A673 (cell line): ENCODE measurements around the gene TM7SF3. TPM values are rescaled to one million over a fixed set of nuclear protein-coding genes. Genes with fewer than 3 reads are reported as not detected.

Experiments
- BruUV-seq: library from RNA; stranded (reverse); fragments of 400-500 nt; replicated peaks from 2 replicates; lab custom pipeline; 2021; lab: Mats Ljungman, UMichigan
- CTCF ChIA-PET: fragments of 300-600 bp; sonication (Branson Sonifier 250); formaldehyde crosslinking; loops from one replicate; lab custom pipeline; 2022; ENCODE audit warnings: antibody characterized with exemption; lab: Charles Lee
- POLR2A ChIA-PET: fragments of 300-600 bp; sonication (Branson Sonifier 250); formaldehyde crosslinking; loops from one replicate; lab custom pipeline; 2022; ENCODE audit warnings: antibody characterized with exemption; ENCODE audit not compliant: low non-redundant PET; lab: Charles Lee
- DNase-seq: peaks from one replicate; pipeline ENCODE4 v3.0.0-alpha.2; 2015; ENCODE audit warnings: low spot score
- H3K27ac ChIP-seq: fragments of 200-600 bp; sonication (generic); 2 replicates; pipeline ENCODE4 v1.5.1; 2016; ENCODE audit warnings: mixed run types, low read depth, mild to moderate bottlenecking, mixed read lengths, antibody characterized with exemption, low read length; ENCODE audit not compliant: poor library complexity, severe bottlenecking
- H3K27me3 ChIP-seq: fragments of 200-600 bp; sonication (generic); replicated peaks from 2 replicates; pipeline ENCODE4 v1.6.1; 2017; ENCODE audit warnings: mixed run types, low read depth, mild to moderate bottlenecking, mixed read lengths, antibody characterized with exemption, low read length; ENCODE audit not compliant: insufficient read depth, poor library complexity
- H3K36me3 ChIP-seq: fragments of 200-600 bp; sonication (generic); 2 replicates; pipeline ENCODE4 v1.6.1; 2016; ENCODE audit warnings: mixed run types, mild to moderate bottlenecking, mixed read lengths, antibody characterized with exemption, low read length; ENCODE audit not compliant: insufficient read depth, poor library complexity, severe bottlenecking
- H3K4me1 ChIP-seq: fragments of 200-600 bp; sonication (generic); 2 replicates; pipeline ENCODE4 v1.6.1; 2017; ENCODE audit warnings: mixed run types, mild to moderate bottlenecking, mixed read lengths, antibody characterized with exemption, low read length; ENCODE audit not compliant: insufficient read depth, poor library complexity, severe bottlenecking
- H3K4me3 ChIP-seq: fragments of 200-600 bp; sonication (generic); 2 replicates; pipeline ENCODE4 v1.5.1; 2016; ENCODE audit warnings: low read depth, mixed run types, mild to moderate bottlenecking, mixed read lengths, low read length; ENCODE audit not compliant: poor library complexity, severe bottlenecking
- H3K9me3 ChIP-seq: fragments of 200-600 bp; sonication (generic); 2 replicates; pipeline ENCODE4 v1.6.1; 2016; ENCODE audit warnings: mixed run types, low read depth, mild to moderate bottlenecking, mixed read lengths, antibody characterized with exemption, low read length; ENCODE audit not compliant: poor library complexity, severe bottlenecking
- EZH2 ChIP-seq: fragments of 200-600 bp; sonication (generic); IDR thresholded peaks from 2 replicates; pipeline ENCODE4 v1.6.1; 2017; ENCODE audit warnings: borderline replicate concordance, low read depth, mild to moderate bottlenecking, mixed read lengths, antibody characterized with exemption, low read length; ENCODE audit not compliant: poor library complexity, severe bottlenecking
- intact Hi-C: fragments of 100-400 bp; cut with micrococcal nuclease; formaldehyde crosslinking; loops from one replicate; pipeline ENCODE4 v1.10.0; 2022; ENCODE audit not compliant: unreplicated experiment
- total RNA-seq: library from RNA; stranded (reverse); gene quantifications from 2 replicates; pipeline ENCODE4 v1.2.3, GENCODE V29; 2021
- TF ChIP-seq, protein P1 (sequence below): fragments of 300-800, 200-600 bp; sonication (generic); conservative IDR thresholded peaks from 2 replicates; pipeline ENCODE4 v1.5.1; 2017; ENCODE audit warnings: low read depth, mild to moderate bottlenecking, antibody characterized with exemption, low read length, moderate library complexity, mixed read lengths

Gene TM7SF3
- total RNA-seq, 1 experiment from 2014 or later: 53.5 TPM

DNA sequence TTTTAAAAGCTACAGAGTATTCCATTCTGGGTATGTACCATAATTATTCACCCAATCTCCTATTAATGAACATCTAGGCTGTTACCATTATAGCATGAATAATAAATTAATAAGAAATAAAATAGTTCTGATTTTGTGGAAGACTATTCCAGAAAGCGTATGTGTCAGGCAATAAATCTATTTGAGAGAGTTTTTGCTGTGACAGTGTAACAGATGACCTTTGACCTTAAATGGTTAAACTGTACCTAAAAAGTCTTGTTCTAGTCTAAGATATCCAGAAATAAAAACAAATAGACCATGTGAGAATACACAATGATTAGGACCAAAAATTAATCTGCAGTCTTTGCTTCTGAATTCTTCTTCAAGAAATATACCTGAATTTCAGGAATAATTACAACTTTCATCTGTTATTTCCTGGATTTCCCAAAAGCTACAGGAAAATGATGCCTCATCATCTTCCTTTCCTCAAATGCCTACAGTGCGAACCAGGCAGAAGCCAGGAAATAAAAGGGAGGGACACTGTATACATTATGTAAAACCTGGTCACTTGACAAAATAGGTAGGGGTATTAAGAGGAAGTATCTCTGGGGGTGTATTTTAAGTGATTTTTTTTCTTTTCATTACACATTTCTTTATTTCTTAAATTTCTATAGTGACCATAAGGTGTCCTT lies 7.3 kb downstream of the TM7SF3 start:
- no peak overlapping the region for H3K27ac ChIP-seq
- ChIA-PET POLR2A (no interaction called here), CTCF (no interaction called here)
- BruUV-seq: no TSS peak
- H3K36me3 ChIP-seq: no peaks in the 10 kb centered on the region
- no peak for TF ChIP-seq EZH2
- TF ChIP-seq, protein P1, sequence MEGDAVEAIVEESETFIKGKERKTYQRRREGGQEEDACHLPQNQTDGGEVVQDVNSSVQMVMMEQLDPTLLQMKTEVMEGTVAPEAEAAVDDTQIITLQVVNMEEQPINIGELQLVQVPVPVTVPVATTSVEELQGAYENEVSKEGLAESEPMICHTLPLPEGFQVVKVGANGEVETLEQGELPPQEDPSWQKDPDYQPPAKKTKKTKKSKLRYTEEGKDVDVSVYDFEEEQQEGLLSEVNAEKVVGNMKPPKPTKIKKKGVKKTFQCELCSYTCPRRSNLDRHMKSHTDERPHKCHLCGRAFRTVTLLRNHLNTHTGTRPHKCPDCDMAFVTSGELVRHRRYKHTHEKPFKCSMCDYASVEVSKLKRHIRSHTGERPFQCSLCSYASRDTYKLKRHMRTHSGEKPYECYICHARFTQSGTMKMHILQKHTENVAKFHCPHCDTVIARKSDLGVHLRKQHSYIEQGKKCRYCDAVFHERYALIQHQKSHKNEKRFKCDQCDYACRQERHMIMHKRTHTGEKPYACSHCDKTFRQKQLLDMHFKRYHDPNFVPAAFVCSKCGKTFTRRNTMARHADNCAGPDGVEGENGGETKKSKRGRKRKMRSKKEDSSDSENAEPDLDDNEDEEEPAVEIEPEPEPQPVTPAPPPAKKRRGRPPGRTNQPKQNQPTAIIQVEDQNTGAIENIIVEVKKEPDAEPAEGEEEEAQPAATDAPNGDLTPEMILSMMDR: no peak
- no peak overlapping the region for H3K4me3 ChIP-seq
- peaks cover 28% of the 10 kb centered on the region for H3K4me1 ChIP-seq
- DNase-seq: no peak
- intact Hi-C loops: no loop called here
- no peaks in the 10 kb centered on the region for H3K9me3 ChIP-seq
- H3K27me3 ChIP-seq: no peaks in the 10 kb centered on the region

DNA sequence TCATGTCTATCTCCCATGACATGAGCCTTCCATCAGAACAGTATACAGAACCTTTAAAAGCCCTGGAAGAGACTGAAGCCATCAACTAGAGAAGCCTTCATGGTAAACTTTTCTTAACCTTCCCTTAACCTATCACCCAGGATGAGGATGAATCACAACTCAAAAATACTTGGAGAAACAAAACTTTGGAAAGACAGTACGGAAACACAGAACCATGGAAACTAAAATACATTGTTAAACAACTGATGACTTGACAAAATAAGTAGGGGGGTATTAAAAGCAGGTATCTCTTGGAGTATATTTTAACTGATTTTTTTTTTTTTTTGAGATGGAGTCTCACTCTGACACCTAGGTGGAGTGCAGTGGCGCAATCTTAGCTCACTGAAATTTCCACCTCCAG lies 8.7 kb downstream of the TM7SF3 start:
- Histone ChIP-seq H3K9me3 (no peaks in the 10 kb centered on the region), H3K4me1 (peaks cover 42% of the 10 kb centered on the region), H3K27ac (no peak overlapping the region), H3K36me3 (no peaks in the 10 kb centered on the region), H3K27me3 (no peaks in the 10 kb centered on the region), H3K4me3 (no peak overlapping the region)
- no TSS peak for BruUV-seq
- ChIA-PET CTCF (no interaction called here), POLR2A (no interaction called here)
- intact Hi-C loops: no loop called here
- no peak for DNase-seq
- TF ChIP-seq, protein P1: no peak
- no peak for TF ChIP-seq EZH2

DNA sequence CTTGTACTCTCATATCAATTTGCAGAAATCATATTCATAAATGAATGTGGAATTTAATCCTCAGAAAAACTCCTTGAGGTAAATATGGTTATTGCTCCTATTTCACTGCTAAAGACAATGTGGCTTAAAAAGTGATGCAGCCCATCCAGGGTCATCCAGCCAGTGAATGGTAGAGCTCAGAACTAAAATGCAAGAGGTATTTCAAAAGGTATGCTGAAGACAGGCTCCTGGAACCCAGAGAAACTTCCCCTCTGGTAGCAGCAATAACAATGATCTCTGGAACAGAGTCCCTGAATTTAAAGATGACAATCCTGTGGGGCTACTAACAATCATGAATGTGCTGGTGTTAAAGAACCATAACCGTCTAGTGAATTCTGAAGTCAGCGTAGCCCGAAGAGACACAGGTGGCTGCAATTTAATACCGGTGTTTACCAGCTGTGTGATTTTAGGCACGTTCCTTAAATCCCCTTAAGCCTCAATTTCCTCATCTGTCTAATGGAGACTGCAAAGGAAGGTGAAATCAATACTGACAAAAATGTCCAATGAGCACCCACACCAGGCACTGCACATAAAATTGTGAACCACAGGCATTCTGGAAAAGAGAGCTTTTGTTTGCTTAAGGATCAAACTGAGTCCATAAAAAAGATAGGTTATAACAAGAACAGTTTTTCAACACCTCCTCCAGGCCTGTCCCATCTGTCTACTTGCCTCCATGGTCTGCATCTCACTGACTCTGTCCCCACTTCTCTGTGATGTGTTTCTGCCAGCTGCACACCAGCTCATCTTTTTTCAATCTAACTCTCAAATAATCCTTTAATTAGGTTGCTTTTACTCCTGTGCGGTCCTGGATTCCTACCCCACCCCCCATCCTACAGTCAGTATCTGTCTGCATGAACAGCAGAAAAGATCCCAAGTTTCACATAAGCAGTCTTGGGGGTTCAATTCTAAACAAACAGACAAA lies 10.5 kb downstream of the TM7SF3 start:
- BruUV-seq: no TSS peak
- DNase-seq: peak; percentile 79
- Histone ChIP-seq H3K4me1 (peaks cover 42% of the 10 kb centered on the region), H3K36me3 (no peaks in the 10 kb centered on the region), H3K4me3 (no peak overlapping the region), H3K27ac (peak overlapping the region; percentile 10), H3K9me3 (no peaks in the 10 kb centered on the region), H3K27me3 (no peaks in the 10 kb centered on the region)
- TF ChIP-seq, protein P1: no peak
- TF ChIP-seq EZH2: no peak
- POLR2A ChIA-PET: no interaction called here
- intact Hi-C loops: no loop called here
- CTCF ChIA-PET: interaction anchor here (0.6 to 0.9 kb wide), 2 partner anchors 12 to 22 kb away, joined by 3 to 7 read pairs; no protein-coding TSS in a partner anchor
